Measurements from ENCODE around the gene CC2D2B. TPM values are rescaled to one million over a fixed set of nuclear protein-coding genes. Genes with fewer than 3 reads are reported as not detected.

Gene CC2D2B
- total and polyA plus RNA-seq, 5 donors from 2014 or later, result 0.63 to 3.1 TPM; not detected in 3

- H3K36me3 ChIP-seq (ENCODE audit: control insufficient read depth, insufficient read depth, low read length), result no peaks in the 10 kb centered on the region
- H3K4me1 Mint-ChIP-seq, result peaks cover 0 to 5% (median 4%) of the 10 kb centered on the region in 4 donors
- H3K9me3 ChIP-seq (ENCODE audit: control insufficient read depth in 2 of 2, low read length in 2 of 2), result no peaks in the 10 kb centered on the region
- DNase-seq, result peak in 1 of 3 donors; percentile 36
- peak in 1 of 2 donors; percentile 34 for ATAC-seq (ENCODE audit: low read depth in 2 of 2)
- peaks cover 24% of the 10 kb centered on the region for H3K36me3 Mint-ChIP-seq
- no peaks in the 10 kb centered on the region for H3K27me3 ChIP-seq (ENCODE audit: control insufficient read depth, insufficient read depth, low read length)
- H3K4me3 Mint-ChIP-seq, result no peak overlapping the region
- H3K9me3 Mint-ChIP-seq, result no peaks in the 10 kb centered on the region
- H3K4me3 ChIP-seq (ENCODE audit: low read depth, low read length), result no peak overlapping the region
- no peaks in the 10 kb centered on the region for H3K27me3 Mint-ChIP-seq
- H3K27ac Mint-ChIP-seq, result no peak overlapping the region
- no peaks in the 10 kb centered on the region for H3K4me1 ChIP-seq (ENCODE audit: control insufficient read depth, insufficient read depth, low read length, poor library complexity, severe bottlenecking)
- no peak overlapping the region for H3K27ac ChIP-seq (ENCODE audit: insufficient read depth, low read length, poor library complexity, severe bottlenecking)
Measured at GRCh38 chr10:96073722-96074121, 165.9 kb downstream of the CC2D2B start.

GRCh38 chr10:96074776-96075175, 167.0 kb downstream of the CC2D2B start:
- no peak overlapping the region for H3K27ac ChIP-seq (ENCODE audit: insufficient read depth, low read length, poor library complexity, severe bottlenecking)
- no peaks in the 10 kb centered on the region for H3K4me1 ChIP-seq (ENCODE audit: control insufficient read depth, insufficient read depth, low read length, poor library complexity, severe bottlenecking)
- no peak overlapping the region for H3K4me3 Mint-ChIP-seq
- H3K4me3 ChIP-seq (ENCODE audit: low read depth, low read length), result no peak overlapping the region
- no peak for ATAC-seq (ENCODE audit: low read depth in 2 of 2)
- H3K27ac Mint-ChIP-seq, result no peak overlapping the region
- no peaks in the 10 kb centered on the region for H3K27me3 Mint-ChIP-seq
- H3K27me3 ChIP-seq (ENCODE audit: control insufficient read depth, insufficient read depth, low read length), result no peaks in the 10 kb centered on the region
- no peaks in the 10 kb centered on the region for H3K36me3 ChIP-seq (ENCODE audit: control insufficient read depth, insufficient read depth, low read length)
- no peaks in the 10 kb centered on the region for H3K9me3 ChIP-seq (ENCODE audit: control insufficient read depth in 2 of 2, low read length in 2 of 2)
- no peaks in the 10 kb centered on the region for H3K9me3 Mint-ChIP-seq
- peaks cover 34% of the 10 kb centered on the region for H3K36me3 Mint-ChIP-seq
- H3K4me1 Mint-ChIP-seq, result peaks cover 0 to 5% (median 4%) of the 10 kb centered on the region in 4 donors
- no peak for DNase-seq

GRCh38 chr10:96075977-96076376, 168.2 kb downstream of the CC2D2B start:
- H3K27ac Mint-ChIP-seq, result no peak overlapping the region
- H3K27me3 Mint-ChIP-seq, result no peaks in the 10 kb centered on the region
- DNase-seq (no peak), ATAC-seq (ENCODE audit: low read depth in 2 of 2) (no peak)
- Histone ChIP-seq H3K4me3 (ENCODE audit: low read depth, low read length) (no peak overlapping the region), H3K27ac (ENCODE audit: insufficient read depth, low read length, poor library complexity, severe bottlenecking) (no peak overlapping the region), H3K36me3 (ENCODE audit: control insufficient read depth, insufficient read depth, low read length) (no peaks in the 10 kb centered on the region), H3K9me3 (ENCODE audit: control insufficient read depth in 2 of 2, low read length in 2 of 2) (no peaks in the 10 kb centered on the region), H3K27me3 (ENCODE audit: control insufficient read depth, insufficient read depth, low read length) (no peaks in the 10 kb centered on the region), H3K4me1 (ENCODE audit: control insufficient read depth, insufficient read depth, low read length, poor library complexity, severe bottlenecking) (no peaks in the 10 kb centered on the region)
- H3K36me3 Mint-ChIP-seq, result peaks cover 39% of the 10 kb centered on the region
- peaks cover 0 to 5% (median 4%) of the 10 kb centered on the region in 4 donors for H3K4me1 Mint-ChIP-seq
- no peak overlapping the region for H3K4me3 Mint-ChIP-seq
- H3K9me3 Mint-ChIP-seq, result no peaks in the 10 kb centered on the region

- Mint-ChIP-seq H3K4me1 (peaks cover 0 to 6% (median 4%) of the 10 kb centered on the region in 4 donors), H3K27me3 (no peaks in the 10 kb centered on the region), H3K36me3 (peaks cover 43% of the 10 kb centered on the region), H3K4me3 (no peak overlapping the region), H3K9me3 (no peaks in the 10 kb centered on the region), H3K27ac (no peak overlapping the region)
- Histone ChIP-seq H3K9me3 (ENCODE audit: control insufficient read depth in 2 of 2, low read length in 2 of 2) (no peaks in the 10 kb centered on the region), H3K4me3 (ENCODE audit: low read depth, low read length) (no peak overlapping the region), H3K27me3 (ENCODE audit: control insufficient read depth, insufficient read depth, low read length) (no peaks in the 10 kb centered on the region), H3K4me1 (ENCODE audit: control insufficient read depth, insufficient read depth, low read length, poor library complexity, severe bottlenecking) (no peaks in the 10 kb centered on the region), H3K27ac (ENCODE audit: insufficient read depth, low read length, poor library complexity, severe bottlenecking) (no peak overlapping the region), H3K36me3 (ENCODE audit: control insufficient read depth, insufficient read depth, low read length) (no peaks in the 10 kb centered on the region)
- no peak for ATAC-seq (ENCODE audit: low read depth in 2 of 2)
- no peak for DNase-seq
Measured at GRCh38 chr10:96077156-96077555, 169.4 kb downstream of the CC2D2B start.

- peaks cover 2% of the 10 kb centered on the region for H3K36me3 ChIP-seq (ENCODE audit: control insufficient read depth, insufficient read depth, low read length)
Measured at GRCh38 chr10:96082153-96082552, 174.4 kb downstream of the CC2D2B start.

More at GRCh38 chr10:96082153-96082552, 174.4 kb downstream of the CC2D2B start:
- DNase-seq, result no peak
- H3K27me3 ChIP-seq (ENCODE audit: control insufficient read depth, insufficient read depth, low read length), result no peaks in the 10 kb centered on the region
- no peak overlapping the region for H3K27ac ChIP-seq (ENCODE audit: insufficient read depth, low read length, poor library complexity, severe bottlenecking)
- H3K4me1 ChIP-seq (ENCODE audit: control insufficient read depth, insufficient read depth, low read length, poor library complexity, severe bottlenecking), result no peaks in the 10 kb centered on the region
- no peaks in the 10 kb centered on the region for H3K9me3 Mint-ChIP-seq
- no peak overlapping the region for H3K4me3 ChIP-seq (ENCODE audit: low read depth, low read length)
- peaks cover 60% of the 10 kb centered on the region for H3K36me3 Mint-ChIP-seq
- no peak for ATAC-seq (ENCODE audit: low read depth in 2 of 2)
- H3K4me1 Mint-ChIP-seq, result peaks cover 0 to 4% (median 1%) of the 10 kb centered on the region in 4 donors
- H3K9me3 ChIP-seq (ENCODE audit: control insufficient read depth in 2 of 2, low read length in 2 of 2), result no peaks in the 10 kb centered on the region
- H3K27me3 Mint-ChIP-seq, result no peaks in the 10 kb centered on the region
- H3K4me3 Mint-ChIP-seq, result no peak overlapping the region
- H3K27ac Mint-ChIP-seq, result no peak overlapping the region

Other genes with a start within 250 kb of the CC2D2B start
- gene TCTN3, start 214.0 kb upstream of the CC2D2B start, total RNA-seq, result 25.0 TPM
- 10 to 100 TPM; 41.7 to 59.0 (median 46.0) TPM for gene TCTN3, start 214.0 kb upstream of the CC2D2B start, polyA plus RNA-seq
- 49.4 TPM for gene ENTPD1, start 151.8 kb upstream of the CC2D2B start, total RNA-seq
- gene ENTPD1, start 151.8 kb upstream of the CC2D2B start, polyA plus RNA-seq, result 10 to 100 TPM in 3 of 4 donors, 1 to 10 TPM in 1; 3.5 to 38.3 (median 17.9) TPM
- 4.6 TPM for gene CCNJ, start 135.6 kb downstream of the CC2D2B start, total RNA-seq
- gene CCNJ, start 135.6 kb downstream of the CC2D2B start, polyA plus RNA-seq, result 1 to 10 TPM in 3 of 4 donors, under 1 TPM in 1; 0.65 to 1.7 (median 1.3) TPM
- 17.7 TPM for gene ZNF518A, start 222.3 kb downstream of the CC2D2B start, total RNA-seq
- 10 to 100 TPM in 2 of 4 donors, 1 to 10 TPM in 2; 9.5 to 14.1 (median 11.6) TPM for gene ZNF518A, start 222.3 kb downstream of the CC2D2B start, polyA plus RNA-seq